GM03348 (cell line): ENCODE measurements around the gene NCBP3.
"Not testable (repeated sequence)": the region's sequence is repeated elsewhere in the genome, so short reads cannot be mapped to it uniquely, and the experiment has no call there.

Experiments used
- DNase-seq: peaks from one replicate; pipeline ENCODE4 v3.0.0; 2012; ENCODE audit warnings: low spot score

Gene NCBP3

DNA sequence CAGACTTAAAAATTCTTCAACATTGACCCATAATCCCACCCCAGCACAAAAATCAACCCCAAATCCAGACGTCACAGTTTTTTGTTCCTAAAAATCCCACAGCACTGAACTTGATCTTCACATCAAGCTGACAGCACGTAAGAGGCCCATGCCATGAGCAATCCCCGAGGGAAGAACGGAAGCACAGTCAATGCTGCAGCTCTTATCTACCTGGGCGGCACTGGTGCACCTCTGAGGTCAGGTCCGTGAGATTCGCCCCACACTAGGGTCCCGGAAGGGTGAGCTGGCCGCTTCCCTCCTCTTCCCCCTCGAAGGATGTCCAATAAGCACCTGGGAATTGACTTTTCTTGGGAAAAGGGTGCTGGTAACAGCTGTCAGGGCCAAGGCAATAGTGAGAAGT is 33.8 kb downstream of the NCBP3 start:
- no peak for DNase-seq

DNA sequence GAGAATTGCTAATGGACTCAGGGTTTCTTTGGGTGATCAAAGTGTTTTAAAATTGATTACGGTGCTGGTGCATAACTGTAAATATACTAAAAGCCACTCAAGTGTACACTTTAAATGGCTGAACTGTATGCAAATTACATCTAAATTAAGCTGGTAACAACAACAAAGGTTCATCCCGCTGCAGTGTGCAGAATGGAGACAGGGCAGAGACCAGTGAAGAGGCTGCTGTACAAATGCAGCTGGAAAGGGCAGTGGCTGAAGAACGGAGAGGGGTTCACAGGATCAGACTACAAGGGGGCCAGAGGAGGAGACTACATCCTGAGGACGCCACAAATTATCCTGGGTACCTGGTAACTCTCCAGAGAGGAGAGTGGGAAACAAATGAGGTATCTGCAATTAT is 36.0 kb downstream of the NCBP3 start:
- DNase-seq, result no peak

DNA sequence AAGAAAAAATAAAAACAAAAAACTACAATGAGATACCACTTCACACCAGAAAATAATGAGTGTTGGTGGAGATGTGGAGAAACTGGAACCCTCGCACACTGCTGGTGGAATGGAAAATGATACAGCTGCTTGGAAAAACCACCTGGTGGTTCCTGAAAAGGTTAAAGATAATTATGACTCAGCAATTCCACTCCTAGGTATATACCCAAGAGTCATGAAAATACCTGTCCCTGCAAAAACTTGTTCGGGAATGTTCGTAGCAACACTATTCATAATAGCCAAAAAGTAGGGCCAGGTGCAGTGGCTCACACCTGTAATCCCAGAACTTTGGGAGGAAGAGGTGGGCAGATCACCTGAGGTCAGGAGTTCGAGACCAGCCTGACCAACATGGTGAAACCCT is 36.9 kb downstream of the NCBP3 start:
- no peak for DNase-seq

GRCh38 chr17:3808701-3809100 is 37.3 kb downstream of the NCBP3 start:
- no peak for DNase-seq

GRCh38 chr17:3805581-3805980 is 40.5 kb downstream of the NCBP3 start:
- no peak for DNase-seq

GRCh38 chr17:3804503-3804931 is 41.5 kb downstream of the NCBP3 start:
- DNase-seq, result no peak

GRCh38 chr17:3803308-3803640 is 42.8 kb downstream of the NCBP3 start:
- no peak for DNase-seq

- DNase-seq, result peak; percentile 72
Measured at GRCh38 chr17:3802461-3803307, 43.4 kb downstream of the NCBP3 start.

- no peak for DNase-seq
Measured at GRCh38 chr17:3801792-3802191, 44.3 kb downstream of the NCBP3 start.

- no peak for DNase-seq
Measured at GRCh38 chr17:3801347-3801746, 44.7 kb downstream of the NCBP3 start.

- DNase-seq, result no peak
Measured at GRCh38 chr17:3800362-3801271, 45.4 kb downstream of the NCBP3 start, which contains the start of gene ITGAE. Gene ITGAE (minus strand): TSS chr17:3801188. CDS start chr17:3801144, 44 bp downstream.

DNA sequence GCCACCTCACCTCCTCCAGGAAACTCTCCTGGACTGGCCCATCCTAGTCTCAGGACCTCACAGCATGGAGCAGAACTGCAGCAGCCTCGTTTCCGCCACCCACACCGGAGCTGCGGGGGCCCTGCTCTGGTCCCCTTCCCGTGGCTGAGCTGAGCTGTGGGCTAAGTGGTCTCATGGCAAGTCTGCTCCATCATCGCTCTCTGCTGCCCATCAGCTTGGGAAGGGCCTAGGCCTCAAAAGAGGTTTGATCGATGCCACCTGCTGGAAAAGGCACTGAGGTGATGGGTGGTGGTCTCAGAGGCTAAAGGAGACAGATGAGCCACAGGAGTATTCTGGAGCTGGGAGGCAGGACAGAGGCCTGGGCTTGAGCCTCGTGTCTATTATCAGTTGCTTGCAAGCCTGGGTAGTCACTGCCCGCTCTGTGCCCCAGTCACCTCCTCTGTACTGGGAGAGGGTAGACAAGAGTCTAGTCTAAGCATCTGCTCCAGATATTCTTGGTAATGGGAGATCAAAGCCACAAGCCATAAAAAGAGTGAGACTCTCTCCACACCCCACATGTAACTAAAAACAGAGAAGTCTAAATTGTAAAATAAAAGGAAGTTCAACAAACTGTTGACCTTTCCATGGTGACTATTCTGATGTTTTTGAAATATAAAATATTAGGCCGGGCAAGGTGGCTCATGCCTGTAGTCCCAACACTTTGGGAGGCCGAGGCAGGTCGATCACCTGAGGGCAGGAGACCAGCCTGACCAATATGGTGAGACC is 46.7 kb downstream of the NCBP3 start:
- no peak for DNase-seq

DNA sequence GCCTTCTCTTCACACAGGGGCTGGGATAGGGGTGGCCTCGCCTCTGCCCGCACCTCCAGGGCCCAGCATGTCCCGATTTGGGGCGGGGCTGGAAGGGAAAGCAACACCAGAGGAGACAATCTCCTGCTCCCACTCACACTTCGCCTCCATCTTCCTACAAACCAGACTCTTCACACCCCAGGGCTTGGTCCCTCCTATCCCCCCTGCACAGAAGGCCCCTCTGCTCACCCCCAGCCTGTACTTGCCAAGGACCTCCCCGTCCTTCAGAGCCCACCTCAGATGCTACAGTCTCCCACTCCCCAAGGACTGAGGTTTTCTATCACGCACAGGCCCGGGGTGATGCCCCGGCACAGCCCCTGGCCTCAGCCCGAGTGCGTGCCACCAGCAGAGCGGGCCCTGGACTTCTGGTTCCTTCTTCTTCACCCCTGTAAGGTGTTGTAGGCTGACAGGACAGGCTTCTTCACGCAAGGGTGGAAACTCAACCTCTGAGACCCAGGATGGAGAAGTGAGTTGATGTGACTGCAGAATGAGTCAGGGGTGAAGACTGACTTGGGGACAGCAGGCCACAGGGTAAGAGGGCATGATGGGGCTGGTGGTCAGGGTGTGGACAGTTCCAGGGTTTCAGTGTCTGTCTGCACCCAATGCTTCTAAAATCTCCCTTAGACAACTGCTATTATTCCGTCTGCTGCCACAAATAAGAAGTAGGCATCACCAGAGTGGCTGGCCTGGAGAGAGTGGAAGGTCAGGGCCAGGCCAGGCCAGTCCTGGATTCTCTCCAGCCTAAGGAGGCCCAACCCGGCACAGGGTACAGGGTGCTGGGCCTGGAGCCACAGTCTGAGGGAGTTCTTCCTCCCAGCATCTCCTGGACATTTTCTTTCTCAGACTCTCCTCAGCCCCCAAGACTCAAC is 47.5 kb downstream of the NCBP3 start:
- DNase-seq, result no peak

DNA sequence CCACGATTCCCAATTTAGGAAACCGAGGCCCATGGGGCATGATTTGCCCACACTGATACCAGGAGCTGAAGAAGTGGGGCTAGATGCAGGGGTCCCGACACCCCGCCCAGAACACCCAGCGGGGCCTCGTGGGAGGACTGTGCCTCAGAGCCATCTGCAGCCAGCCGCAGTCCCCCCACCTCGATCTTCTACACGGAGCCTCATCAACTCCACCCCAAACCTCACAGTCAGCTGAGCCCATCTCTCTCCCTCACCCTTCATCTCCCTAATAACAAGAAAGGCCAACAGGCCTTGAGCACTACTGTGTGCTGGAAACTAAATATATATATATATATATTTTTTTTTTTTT is 49.2 kb downstream of the NCBP3 start:
- no peak for DNase-seq

DNA sequence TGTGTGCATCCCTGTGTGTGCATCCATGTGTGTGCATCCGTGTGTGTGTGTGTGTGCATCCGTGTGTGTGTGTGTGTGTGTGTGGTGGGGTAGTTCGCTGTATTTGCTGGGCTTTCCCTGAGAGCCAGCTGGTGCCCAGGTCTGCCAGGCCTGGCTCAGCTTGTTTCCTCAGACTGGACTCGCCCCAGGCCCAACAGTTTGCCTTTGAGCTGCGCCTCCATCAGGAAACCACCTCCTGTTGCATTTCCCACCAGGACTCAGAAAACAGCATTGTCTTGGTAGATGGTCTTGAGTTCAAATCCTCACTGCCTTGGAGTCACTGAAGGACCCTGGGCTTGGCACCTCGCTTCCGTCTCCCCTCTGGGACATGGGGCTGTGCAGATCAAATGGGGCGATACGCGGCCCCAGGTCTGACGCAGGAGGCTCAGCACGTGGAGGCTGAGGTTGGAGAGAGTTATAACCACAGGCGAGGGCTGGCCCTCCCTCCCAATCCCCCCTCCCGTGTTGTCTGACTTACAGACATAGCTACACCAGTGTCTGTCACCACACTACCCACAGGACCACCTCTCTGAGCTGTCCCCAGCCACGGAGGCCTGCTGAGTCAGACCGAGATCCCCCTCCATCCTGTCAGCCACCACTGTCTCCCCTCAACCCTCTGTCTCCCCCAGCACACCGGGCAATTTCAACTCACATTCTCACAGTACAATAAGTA is 49.8 kb downstream of the NCBP3 start:
- no peak for DNase-seq

DNA sequence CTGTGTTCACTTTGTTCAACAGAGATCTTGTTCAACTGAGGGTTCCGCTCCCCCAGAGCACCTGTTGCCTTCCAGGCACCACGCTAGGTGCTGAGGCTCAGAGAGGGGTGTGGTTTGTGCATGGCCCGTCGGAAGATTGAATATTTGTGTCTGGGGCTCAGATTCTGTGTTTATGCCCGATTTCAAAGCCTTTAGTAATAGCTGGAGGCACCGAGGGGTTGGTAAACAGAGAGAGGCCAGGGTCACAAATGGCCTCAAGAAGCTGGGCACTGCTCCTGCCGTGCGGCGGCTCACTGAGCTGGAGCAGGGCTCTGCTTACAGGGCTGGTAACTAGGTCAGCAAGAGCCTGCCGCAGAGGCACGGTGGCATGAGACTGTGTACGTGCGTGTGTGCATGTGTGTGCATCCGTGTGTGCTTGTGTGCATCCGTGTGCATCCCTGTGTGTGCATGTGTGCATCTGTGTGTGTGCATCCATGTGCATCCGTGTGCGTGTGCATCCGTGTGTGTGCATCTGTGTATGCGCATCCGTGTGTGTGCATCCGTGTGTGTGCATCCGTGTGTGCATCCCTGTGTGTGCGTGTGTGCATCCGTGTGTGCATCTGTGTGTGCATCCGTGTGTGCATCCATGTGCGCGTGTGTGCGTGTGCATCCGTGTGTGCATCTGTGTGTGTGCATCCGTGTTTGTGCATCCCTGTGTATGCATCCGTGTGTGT is 50.5 kb downstream of the NCBP3 start:
- DNase-seq, result no peak

DNA sequence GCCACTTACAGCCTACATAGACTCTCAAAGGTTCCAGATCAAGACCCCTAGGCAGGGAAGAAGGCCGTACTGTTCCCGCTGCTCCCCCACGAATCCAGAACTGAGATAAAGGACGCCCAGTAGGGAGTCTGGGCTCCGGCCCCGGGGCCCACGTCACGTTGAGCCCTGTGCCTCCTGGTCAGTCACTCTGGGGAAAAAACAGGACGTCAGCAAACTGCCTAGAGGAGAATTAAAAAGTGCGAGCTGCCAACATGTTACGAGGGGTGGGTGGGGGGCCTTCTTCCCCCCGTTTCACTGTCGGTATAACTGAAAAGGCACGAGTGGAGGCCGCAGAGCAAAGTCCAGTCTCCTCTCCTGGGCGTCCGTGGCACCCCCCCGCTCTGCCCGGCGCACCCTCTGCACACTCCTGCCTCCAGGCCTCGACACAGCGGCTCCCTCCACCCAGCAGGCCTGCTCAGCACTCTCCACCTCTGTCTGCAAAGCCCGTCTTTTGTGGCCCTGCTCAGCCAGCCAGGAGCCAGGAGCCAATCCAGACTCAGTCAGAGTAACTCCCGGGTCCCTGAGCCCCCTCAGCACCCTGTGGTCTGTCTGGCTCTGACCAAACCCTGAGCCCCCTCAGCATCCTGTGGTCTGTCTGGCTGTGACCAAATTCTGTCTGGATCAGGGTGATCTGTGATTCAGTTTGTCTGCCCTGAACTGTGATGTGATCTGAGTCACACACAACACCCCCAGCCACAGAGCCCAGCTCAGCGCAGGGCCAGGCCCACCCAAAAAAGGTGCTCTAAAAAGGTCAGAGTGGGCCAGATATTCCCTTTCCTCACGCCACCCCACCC is 51.3 kb downstream of the NCBP3 start:
- DNase-seq, result peak; percentile 36

- not testable (repeated sequence) for DNase-seq
Measured at GRCh38 chr17:3794152-3794551, 51.9 kb downstream of the NCBP3 start.

DNA sequence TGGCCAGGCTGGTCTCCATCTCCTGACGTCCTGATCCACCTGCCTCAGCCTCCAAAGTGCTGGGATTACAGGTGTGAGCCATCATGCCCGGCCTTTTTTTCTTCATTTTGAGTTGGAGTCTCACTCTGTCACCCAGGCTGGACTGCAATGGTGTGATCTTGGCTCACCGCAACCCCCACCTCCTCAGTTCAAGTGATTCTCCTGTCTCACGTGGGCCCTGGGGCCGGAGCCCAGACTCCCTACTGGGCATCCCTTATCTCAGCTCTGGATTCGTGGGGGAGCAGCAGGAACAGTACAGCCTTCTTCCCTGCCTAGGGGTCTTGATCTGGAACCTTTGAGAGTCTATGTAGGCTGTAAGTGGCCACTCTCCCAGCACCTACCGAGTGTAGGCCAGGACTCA is 52.8 kb downstream of the NCBP3 start:
- not testable (repeated sequence) for DNase-seq
